Fibroblast of lung (primary cell): ENCODE data around the gene EXOC3.

Source experiments
- EZH2 ChIP-seq: IDR thresholded peaks from 2 replicates; pipeline ENCODE4 v1.5.1; 2012; ENCODE audit warnings: low read length, control low read depth, mild to moderate bottlenecking; ENCODE audit errors: missing control alignments
- TF ChIP-seq, protein P1 (sequence below), 2 donors: IDR thresholded peaks in 1 of 2; conservative IDR thresholded peaks in 1 of 2; 1 replicate in 1 of 2; 2 replicates in 1 of 2; pipeline ENCODE4 v1.5.1; 2011 to 2012; ENCODE audit warnings: low read length in 2 of 2, control low read depth in 1 of 2, inconsistent platforms in 1 of 2, low read depth in 1 of 2, mild to moderate bottlenecking in 1 of 2

GRCh38 chr5:510521-510920, 67.5 kb downstream of the EXOC3 start:
- TF ChIP-seq, protein P1, sequence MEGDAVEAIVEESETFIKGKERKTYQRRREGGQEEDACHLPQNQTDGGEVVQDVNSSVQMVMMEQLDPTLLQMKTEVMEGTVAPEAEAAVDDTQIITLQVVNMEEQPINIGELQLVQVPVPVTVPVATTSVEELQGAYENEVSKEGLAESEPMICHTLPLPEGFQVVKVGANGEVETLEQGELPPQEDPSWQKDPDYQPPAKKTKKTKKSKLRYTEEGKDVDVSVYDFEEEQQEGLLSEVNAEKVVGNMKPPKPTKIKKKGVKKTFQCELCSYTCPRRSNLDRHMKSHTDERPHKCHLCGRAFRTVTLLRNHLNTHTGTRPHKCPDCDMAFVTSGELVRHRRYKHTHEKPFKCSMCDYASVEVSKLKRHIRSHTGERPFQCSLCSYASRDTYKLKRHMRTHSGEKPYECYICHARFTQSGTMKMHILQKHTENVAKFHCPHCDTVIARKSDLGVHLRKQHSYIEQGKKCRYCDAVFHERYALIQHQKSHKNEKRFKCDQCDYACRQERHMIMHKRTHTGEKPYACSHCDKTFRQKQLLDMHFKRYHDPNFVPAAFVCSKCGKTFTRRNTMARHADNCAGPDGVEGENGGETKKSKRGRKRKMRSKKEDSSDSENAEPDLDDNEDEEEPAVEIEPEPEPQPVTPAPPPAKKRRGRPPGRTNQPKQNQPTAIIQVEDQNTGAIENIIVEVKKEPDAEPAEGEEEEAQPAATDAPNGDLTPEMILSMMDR (conservative IDR thresholded peaks at IDR 0.05 in 1 of 2, IDR thresholded peaks at IDR 0.05 in 1 of 2; ENCODE audit: low read depth in 1 of 2, low read length in 2 of 2): no peak
- no peak for TF ChIP-seq EZH2
